ENCODE measurements around the gene BUB1B. TPM values are rescaled to one million over a fixed set of nuclear protein-coding genes. Genes with fewer than 3 reads are reported as not detected.
"Not testable (repeated sequence)": the region's sequence is repeated elsewhere in the genome, so short reads cannot be mapped to it uniquely, and the experiment has no call there.

The BUB1B gene
- polyA plus RNA-seq, 1 of the 3 experiments (the other 2 are of a cell fraction), result 12.6 TPM

GRCh38 chr15:40151991-40152390, 8.9 kb upstream of the BUB1B start (continued):
- TF ChIP-seq SMC3 (IDR thresholded peaks at IDR 0.05; ENCODE audit: low read depth, low read length), result no peak
- TF ChIP-seq REST (IDR thresholded peaks at IDR 0.05; ENCODE audit: low read depth, low read length), result no peak
- TF ChIP-seq RAD21 (IDR thresholded peaks at IDR 0.05; ENCODE audit: low read length), result no peak

- H4K20me1 ChIP-seq (ENCODE audit: insufficient read depth); H3K27me3 ChIP-seq (ENCODE audit: insufficient read depth); POLR2A ChIA-PET; H3K9me3 ChIP-seq; H3K9me2 ChIP-seq; H2AFZ ChIP-seq (ENCODE audit: low read depth); H3K27ac ChIP-seq (ENCODE audit: low read depth in 2 of 2, low read length in 1 of 2); DNase-seq; CTCF ChIA-PET; H3K79me2 ChIP-seq (ENCODE audit: insufficient read depth); H3K9ac ChIP-seq; H3K4me2 ChIP-seq; H3K4me3 ChIP-seq (ENCODE audit: low read depth in 2 of 2, low read length in 1 of 2); H3F3A ChIP-seq (replicated peaks; ENCODE audit: insufficient read depth); H3K4me1 ChIP-seq (ENCODE audit: control insufficient read depth in 1 of 2, insufficient read depth in 2 of 2, low read depth in 1 of 2, low read length in 1 of 2); H3K36me3 ChIP-seq (replicated peaks in 1 of 2; ENCODE audit: control insufficient read depth in 1 of 2, insufficient read depth in 2 of 2, low read length in 1 of 2): not testable (repeated sequence)
- WGBS (ENCODE audit: low lambda C conversion rate), result no CpG with 5 or more reads among the region's 1 CpG
Observed at GRCh38 chr15:40154821-40155220, 6.0 kb upstream of the BUB1B start.

- WGBS (ENCODE audit: low lambda C conversion rate), result 85% methylated on average over 4 of the region's 5 CpGs
- no peaks in the 10 kb centered on the region for H3K79me2 ChIP-seq (ENCODE audit: insufficient read depth)
- TF ChIP-seq POLR2AphosphoS5 (IDR thresholded peaks at IDR 0.05; ENCODE audit: low read depth, low read length) (no peak), JUND (IDR thresholded peaks at IDR 0.05) (no peak)
- no peak overlapping the region for H3K9ac ChIP-seq
- no peaks in the 10 kb centered on the region for H3K27me3 ChIP-seq (ENCODE audit: insufficient read depth)
- ChIA-PET CTCF (interaction anchor here (5.0 kb wide), 1 partner anchor 51 kb away, joined by 19 read pairs; no protein-coding TSS in a partner anchor), POLR2A (no interaction called here)
- H3K9me2 ChIP-seq, result no peaks in the 10 kb centered on the region
- no peak overlapping the region for H3K4me3 ChIP-seq (ENCODE audit: low read depth in 2 of 2, low read length in 1 of 2)
- no peaks in the 10 kb centered on the region for H4K20me1 ChIP-seq (ENCODE audit: insufficient read depth)
- H3K27ac ChIP-seq (ENCODE audit: low read depth in 2 of 2, low read length in 1 of 2), result no peak overlapping the region
- no peak overlapping the region for H3K4me2 ChIP-seq
- no peaks in the 10 kb centered on the region for H3K36me3 ChIP-seq (replicated peaks in 1 of 2; ENCODE audit: control insufficient read depth in 1 of 2, insufficient read depth in 2 of 2, low read length in 1 of 2)
- no peak for DNase-seq
- H3F3A ChIP-seq (replicated peaks; ENCODE audit: insufficient read depth), result peaks cover 2% of the 10 kb centered on the region
- no peak overlapping the region for H2AFZ ChIP-seq (ENCODE audit: low read depth)
- no peaks in the 10 kb centered on the region for H3K9me3 ChIP-seq
- H3K4me1 ChIP-seq (ENCODE audit: control insufficient read depth in 1 of 2, insufficient read depth in 2 of 2, low read depth in 1 of 2, low read length in 1 of 2), result peaks cover 0 to 4% of the 10 kb centered on the region in 2 experiments; a peak in 1 of 4 replicates
Observed at GRCh38 chr15:40155270-40155910, 5.5 kb upstream of the BUB1B start.
